ENCODE results near the gene CALCOCO1. TPM values are rescaled to one million over a fixed set of nuclear protein-coding genes. Genes with fewer than 3 reads are reported as not detected.

CALCOCO1 gene
- total RNA-seq, 3 donors from 2014 or later (not counting 1 experiment from before 2014, with no cell fraction given), result 215 to 256 (median 226) TPM

DNA sequence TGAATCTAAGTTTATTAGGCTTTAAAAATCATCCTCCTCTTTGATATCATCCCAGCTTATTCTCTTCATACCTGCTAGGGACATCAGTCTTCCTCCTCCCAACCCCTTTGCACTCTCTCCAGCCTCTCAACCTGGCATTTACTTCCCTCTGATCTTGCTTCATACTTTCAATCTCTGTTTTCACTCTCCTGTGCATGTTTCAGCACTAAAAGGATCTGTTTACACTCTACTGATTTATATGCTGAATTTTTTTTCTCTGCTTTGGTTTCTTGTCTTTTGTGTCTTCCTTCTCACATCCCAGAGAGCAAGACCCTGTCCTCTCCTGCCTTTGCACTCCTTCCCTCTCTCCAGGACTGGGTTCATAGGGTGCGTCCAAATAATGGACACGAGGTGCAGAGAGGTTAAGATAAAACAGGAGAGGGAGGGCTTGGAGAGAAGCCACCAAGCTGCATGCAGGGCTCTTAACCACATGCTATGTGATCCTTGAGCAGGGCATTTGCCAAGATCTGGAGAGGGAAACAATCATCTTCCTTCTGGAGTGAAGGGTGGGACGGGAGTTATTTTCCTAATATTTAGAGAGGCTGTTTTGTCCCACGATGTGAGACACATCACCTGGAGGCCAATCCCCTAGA lies 27.5 kb upstream of the CALCOCO1 start:
- intact Hi-C loops (cut with micrococcal nuclease), result no loop called here
- TF ChIP-seq, protein P1, sequence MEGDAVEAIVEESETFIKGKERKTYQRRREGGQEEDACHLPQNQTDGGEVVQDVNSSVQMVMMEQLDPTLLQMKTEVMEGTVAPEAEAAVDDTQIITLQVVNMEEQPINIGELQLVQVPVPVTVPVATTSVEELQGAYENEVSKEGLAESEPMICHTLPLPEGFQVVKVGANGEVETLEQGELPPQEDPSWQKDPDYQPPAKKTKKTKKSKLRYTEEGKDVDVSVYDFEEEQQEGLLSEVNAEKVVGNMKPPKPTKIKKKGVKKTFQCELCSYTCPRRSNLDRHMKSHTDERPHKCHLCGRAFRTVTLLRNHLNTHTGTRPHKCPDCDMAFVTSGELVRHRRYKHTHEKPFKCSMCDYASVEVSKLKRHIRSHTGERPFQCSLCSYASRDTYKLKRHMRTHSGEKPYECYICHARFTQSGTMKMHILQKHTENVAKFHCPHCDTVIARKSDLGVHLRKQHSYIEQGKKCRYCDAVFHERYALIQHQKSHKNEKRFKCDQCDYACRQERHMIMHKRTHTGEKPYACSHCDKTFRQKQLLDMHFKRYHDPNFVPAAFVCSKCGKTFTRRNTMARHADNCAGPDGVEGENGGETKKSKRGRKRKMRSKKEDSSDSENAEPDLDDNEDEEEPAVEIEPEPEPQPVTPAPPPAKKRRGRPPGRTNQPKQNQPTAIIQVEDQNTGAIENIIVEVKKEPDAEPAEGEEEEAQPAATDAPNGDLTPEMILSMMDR (IDR thresholded peaks at IDR 0.05), result no peak

GRCh38 chr12:53754188-53754585 lies 26.9 kb upstream of the CALCOCO1 start:
- Histone ChIP-seq H3K9me3 (ENCODE audit: control insufficient read depth, insufficient read depth, low read length) (no peaks in the 10 kb centered on the region), H3K4me1 (ENCODE audit: control insufficient read depth, insufficient read depth, low read length) (peaks cover 40% of the 10 kb centered on the region), H3K27ac (ENCODE audit: low read length) (no peak overlapping the region), H3K36me3 (ENCODE audit: control insufficient read depth, insufficient read depth, low read length) (no peaks in the 10 kb centered on the region), H3K4me3 (ENCODE audit: low read length) (no peak overlapping the region), H3K27me3 (ENCODE audit: control insufficient read depth, insufficient read depth, low read length) (no peaks in the 10 kb centered on the region)
- Mint-ChIP-seq H3K9me3 (no peaks in the 10 kb centered on the region), H3K4me3 (no peak overlapping the region), H3K27me3 (ENCODE audit: low read depth in 2 of 2) (peaks cover 11 to 13% of the 10 kb centered on the region in 2 donors), H3K27ac (no peak overlapping the region), H3K4me1 (peaks cover 16% of the 10 kb centered on the region in 2 donors), H3K36me3 (no peaks in the 10 kb centered on the region)
- ATAC-seq (no peak), DNase-seq (no peak)
- intact Hi-C loops (cut with micrococcal nuclease), result no loop called here
- WGBS (ENCODE audit: insufficient coverage), result 64% methylated on average over 5 of the region's 7 CpGs
- TF ChIP-seq, protein P1 (IDR thresholded peaks at IDR 0.05), result no peak

More for the DNA sequence above, 27.5 kb upstream of the CALCOCO1 start:
- H3K4me3 ChIP-seq (ENCODE audit: low read length), result no peak overlapping the region
- Mint-ChIP-seq H3K36me3 (no peaks in the 10 kb centered on the region), H3K9me3 (no peaks in the 10 kb centered on the region), H3K27ac (no peak overlapping the region), H3K27me3 (ENCODE audit: low read depth in 2 of 2) (peaks cover 17 to 18% of the 10 kb centered on the region in 2 donors), H3K4me1 (peaks cover 16% of the 10 kb centered on the region in 2 donors), H3K4me3 (no peak overlapping the region)
- no peak for ATAC-seq
- no peak overlapping the region for H3K27ac ChIP-seq (ENCODE audit: low read length)
- H3K9me3 ChIP-seq (ENCODE audit: control insufficient read depth, insufficient read depth, low read length), result no peaks in the 10 kb centered on the region
- no peaks in the 10 kb centered on the region for H3K36me3 ChIP-seq (ENCODE audit: control insufficient read depth, insufficient read depth, low read length)
- WGBS (ENCODE audit: insufficient coverage), result 44% methylated on average over 4 of the region's 4 CpGs
- DNase-seq, result no peak
- H3K27me3 ChIP-seq (ENCODE audit: control insufficient read depth, insufficient read depth, low read length), result no peaks in the 10 kb centered on the region
- peaks cover 40% of the 10 kb centered on the region for H3K4me1 ChIP-seq (ENCODE audit: control insufficient read depth, insufficient read depth, low read length)

DNA sequence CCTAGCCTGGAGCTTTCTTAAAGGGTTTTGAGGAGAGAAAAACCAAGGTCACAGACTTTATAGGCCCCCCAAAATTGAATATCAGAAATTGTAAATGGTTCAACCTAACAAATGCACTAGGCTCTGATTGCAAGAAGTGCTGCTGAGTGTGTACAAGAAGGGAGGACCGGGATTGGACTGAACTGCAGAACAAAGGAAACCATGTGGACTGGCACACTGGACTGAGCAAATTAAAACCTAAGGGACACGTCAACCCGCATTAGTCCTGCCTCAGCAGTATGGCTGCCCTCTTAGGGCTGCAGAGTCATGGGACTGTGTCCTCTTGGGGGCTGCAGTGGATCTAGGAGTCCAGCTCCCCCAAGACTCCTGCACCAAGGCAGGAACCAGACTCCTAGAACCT lies 25.4 kb upstream of the CALCOCO1 start:
- Mint-ChIP-seq H3K4me1 (peaks cover 16% of the 10 kb centered on the region in 2 donors), H3K27me3 (ENCODE audit: low read depth in 2 of 2) (no peaks in the 10 kb centered on the region), H3K27ac (no peak overlapping the region), H3K4me3 (no peak overlapping the region), H3K9me3 (no peaks in the 10 kb centered on the region), H3K36me3 (no peaks in the 10 kb centered on the region)
- no peaks in the 10 kb centered on the region for H3K9me3 ChIP-seq (ENCODE audit: control insufficient read depth, insufficient read depth, low read length)
- H3K36me3 ChIP-seq (ENCODE audit: control insufficient read depth, insufficient read depth, low read length), result no peaks in the 10 kb centered on the region
- H3K27me3 ChIP-seq (ENCODE audit: control insufficient read depth, insufficient read depth, low read length), result peaks cover 9% of the 10 kb centered on the region
- no peak overlapping the region for H3K4me3 ChIP-seq (ENCODE audit: low read length)
- ATAC-seq (no peak), DNase-seq (no peak)
- peaks cover 43% of the 10 kb centered on the region for H3K4me1 ChIP-seq (ENCODE audit: control insufficient read depth, insufficient read depth, low read length)
- no peak overlapping the region for H3K27ac ChIP-seq (ENCODE audit: low read length)
- 92% methylated on average over 3 of the region's 3 CpGs for WGBS (ENCODE audit: insufficient coverage)
- intact Hi-C loops (cut with micrococcal nuclease), result no loop called here
- TF ChIP-seq, protein P1 (IDR thresholded peaks at IDR 0.05), result no peak

- Mint-ChIP-seq H3K9me3 (no peaks in the 10 kb centered on the region), H3K4me1 (peaks cover 16% of the 10 kb centered on the region in 2 donors), H3K4me3 (no peak overlapping the region), H3K27ac (no peak overlapping the region), H3K36me3 (no peaks in the 10 kb centered on the region), H3K27me3 (ENCODE audit: low read depth in 2 of 2) (no peaks in the 10 kb centered on the region)
- Histone ChIP-seq H3K4me3 (ENCODE audit: low read length) (peak overlapping the region; percentile 54), H3K36me3 (ENCODE audit: control insufficient read depth, insufficient read depth, low read length) (no peaks in the 10 kb centered on the region), H3K27me3 (ENCODE audit: control insufficient read depth, insufficient read depth, low read length) (peaks cover 13% of the 10 kb centered on the region), H3K4me1 (ENCODE audit: control insufficient read depth, insufficient read depth, low read length) (peaks cover 43% of the 10 kb centered on the region), H3K9me3 (ENCODE audit: control insufficient read depth, insufficient read depth, low read length) (no peaks in the 10 kb centered on the region), H3K27ac (ENCODE audit: low read length) (no peak overlapping the region)
- intact Hi-C loops (cut with micrococcal nuclease), result no loop called here
- 54% methylated on average over 11 of the region's 13 CpGs for WGBS (ENCODE audit: insufficient coverage)
- no peak for DNase-seq
- TF ChIP-seq, protein P1 (IDR thresholded peaks at IDR 0.05), result no peak
- no peak for ATAC-seq
Measured at GRCh38 chr12:53752192-53752601, 24.9 kb upstream of the CALCOCO1 start.

All from natural killer cell (primary cell).